NOMO-1 treated with DMSO at 0.1 percent for 48 hours (cell line): ENCODE measurements around the gene KIAA0825.
A peak's percentile ranks its signal among the peaks of the same experiment; 100 is the strongest.

Source experiments
- DNase-seq: peaks from one replicate; lab custom pipeline; 2025; ENCODE audit not compliant: unreplicated experiment; lab: John Stamatoyannopoulos, UW

The KIAA0825 gene, protein sequence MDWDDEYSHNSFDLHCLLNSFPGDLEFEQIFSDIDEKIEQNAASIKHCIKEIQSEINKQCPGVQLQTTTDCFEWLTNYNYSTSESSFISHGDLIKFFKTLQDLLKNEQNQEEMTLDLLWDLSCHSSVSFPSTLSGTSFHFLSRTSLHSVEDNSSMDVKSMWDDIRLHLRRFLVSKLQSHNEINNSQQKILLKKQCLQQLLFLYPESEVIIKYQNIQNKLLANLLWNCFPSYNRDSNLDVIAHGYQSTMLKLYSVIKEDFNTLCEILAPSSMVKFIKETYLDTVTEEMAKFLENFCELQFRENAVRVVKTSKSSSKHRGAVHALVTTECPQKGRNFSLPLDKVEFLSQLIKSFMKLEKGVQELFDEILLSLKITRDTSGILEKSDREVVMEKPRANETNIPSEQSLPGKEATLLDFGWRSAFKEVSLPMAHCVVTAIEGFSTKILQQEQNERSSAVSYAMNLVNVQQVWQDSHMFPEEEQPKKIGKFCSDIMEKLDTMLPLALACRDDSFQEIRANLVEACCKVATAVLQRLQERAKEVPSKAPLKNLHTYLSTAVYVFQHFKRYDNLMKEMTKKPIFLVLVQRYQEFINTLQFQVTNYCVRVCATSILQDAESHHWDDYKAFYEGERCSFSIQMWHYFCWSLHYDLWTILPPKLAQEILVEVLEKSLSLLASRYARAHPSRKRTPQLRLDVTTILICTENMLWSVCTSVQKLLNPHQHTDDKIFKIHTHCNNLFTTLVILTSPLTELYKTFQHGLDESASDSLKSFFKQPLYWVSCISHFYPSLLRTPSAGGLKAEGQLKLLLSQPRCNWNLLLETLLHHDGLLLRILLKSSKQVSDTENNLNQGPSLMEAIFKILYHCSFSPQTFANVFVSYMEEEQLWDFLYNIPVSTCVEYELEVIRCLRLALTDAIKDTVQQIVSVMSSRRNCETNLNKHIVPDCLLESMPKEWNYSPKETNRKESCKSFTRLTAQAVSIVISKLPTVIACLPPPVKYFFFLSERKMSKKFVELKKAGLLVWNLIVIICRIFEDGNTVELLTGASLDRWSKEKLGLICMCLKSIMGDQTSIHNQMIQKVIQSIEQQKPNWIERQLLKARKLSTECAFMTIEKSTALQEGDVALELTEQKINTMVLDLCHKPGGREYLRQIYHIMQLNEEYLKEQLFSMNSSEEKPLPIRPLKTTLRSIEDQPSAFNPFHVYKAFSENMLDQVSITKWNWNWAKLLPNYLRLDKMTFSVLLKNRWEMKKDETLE (N-terminal part only)

DNA sequence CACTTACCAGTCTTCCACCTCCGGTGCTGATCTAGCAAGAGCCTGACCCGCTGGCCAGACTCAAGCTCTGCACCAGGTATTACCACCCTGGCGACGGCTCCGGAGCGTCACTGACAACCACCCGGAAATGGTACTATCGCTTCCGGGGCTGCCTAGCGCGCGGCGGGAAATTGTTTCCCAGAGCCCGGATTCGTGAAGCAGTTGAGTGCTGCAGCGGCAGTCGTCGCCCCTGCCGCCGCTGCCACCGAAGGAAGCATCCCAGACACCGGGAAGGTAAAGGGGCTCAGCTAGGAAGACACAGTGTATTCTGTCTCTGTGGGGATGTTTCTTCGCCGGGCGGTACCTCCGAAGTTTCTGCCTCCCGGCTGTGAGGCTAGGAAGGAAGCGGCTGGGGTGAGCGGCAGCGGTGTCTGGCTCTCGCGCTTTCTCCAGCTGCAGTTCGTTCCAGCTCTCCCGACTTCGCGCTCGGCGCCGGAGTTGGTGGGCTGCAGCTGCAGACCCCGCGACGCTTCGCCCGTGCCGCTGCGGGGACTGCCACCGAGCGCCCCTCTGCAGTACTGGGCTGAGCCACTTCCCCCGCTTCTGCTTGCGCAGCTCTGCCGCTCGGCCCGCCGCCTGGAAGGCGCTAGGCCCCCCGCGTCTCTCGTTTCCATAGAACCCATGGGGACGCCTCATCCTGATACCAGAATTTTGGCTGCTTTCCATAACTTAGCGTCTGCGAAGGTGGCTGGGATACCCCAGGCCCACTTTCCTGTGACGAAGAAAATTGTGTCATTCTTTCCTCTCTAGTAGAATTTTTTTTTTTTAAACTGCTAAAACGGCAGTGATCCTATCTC is at the start of gene KIAA0825, which contains the start of gene SLF1:
Gene KIAA0825 (minus strand): TSS at position 112 of the 836 bp plus-strand sequence. CDS start 81,478 bp downstream, outside the sequence.
Gene SLF1 (plus strand): TSS at position 177 of the 836 bp plus-strand sequence. CDS start 10,142 bp downstream, outside the sequence.
- DNase-seq: peak; percentile 85

DNA sequence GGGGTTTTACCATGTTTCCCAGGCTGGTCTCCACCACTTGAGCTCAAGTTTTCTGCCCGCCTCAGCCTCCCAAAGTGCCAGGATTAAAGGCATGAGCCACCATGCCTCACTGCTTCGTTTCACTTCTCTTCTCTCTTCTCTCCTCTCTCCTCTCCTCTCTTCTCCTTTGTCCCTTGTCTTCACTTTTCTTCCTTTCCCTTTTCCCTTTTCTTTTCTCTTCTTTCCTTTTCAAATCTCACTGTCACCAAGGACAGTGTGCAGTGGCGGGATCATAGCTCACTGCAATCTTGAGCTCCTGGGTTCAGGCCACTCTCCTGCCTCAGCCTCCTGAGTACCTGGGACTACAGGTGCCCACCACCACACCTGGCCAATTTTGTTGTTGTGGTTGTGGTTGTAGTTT is 49.5 kb upstream of the KIAA0825 start:
- no peak for DNase-seq

DNA sequence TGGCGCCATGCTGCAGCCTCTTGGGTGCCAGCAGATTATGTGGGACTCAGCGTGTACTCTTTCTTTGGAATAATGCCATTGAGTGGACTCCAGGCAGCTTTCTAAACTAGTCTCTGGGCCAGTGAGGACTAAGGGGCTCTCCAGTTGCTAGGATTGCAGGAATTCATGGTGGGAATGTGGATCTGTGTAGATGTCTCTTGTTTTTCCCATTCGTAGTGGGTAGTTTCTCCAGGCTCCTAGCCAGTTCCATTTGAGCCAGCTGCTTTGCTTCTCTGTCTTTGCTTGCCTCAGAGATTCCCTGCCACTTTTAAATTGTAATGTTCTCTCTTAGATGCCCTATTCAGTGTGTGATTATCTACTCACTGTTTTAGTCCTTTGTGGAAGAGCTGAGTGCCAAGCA is 42.7 kb upstream of the KIAA0825 start:
- DNase-seq: no peak

DNA sequence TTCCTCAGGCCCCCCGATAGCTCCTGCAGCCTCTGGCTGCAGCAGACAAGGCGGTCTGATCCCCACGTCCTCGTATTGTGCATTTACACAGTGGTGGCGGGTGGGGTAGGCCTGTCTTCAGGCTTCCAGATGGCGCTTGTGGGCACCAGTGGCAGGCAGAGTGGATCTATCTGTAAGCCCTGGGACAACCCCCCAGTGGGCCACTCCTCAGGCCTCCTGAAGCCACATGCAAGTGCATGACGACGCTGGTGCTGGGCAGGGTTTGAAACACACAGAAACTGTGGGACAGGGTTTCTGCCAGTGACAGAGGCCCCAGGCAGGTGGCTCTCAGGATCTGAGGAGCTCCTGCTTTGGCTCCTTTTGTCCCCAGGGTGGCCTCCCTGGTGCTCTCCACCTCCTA is 42.1 kb upstream of the KIAA0825 start:
- DNase-seq: no peak

DNA sequence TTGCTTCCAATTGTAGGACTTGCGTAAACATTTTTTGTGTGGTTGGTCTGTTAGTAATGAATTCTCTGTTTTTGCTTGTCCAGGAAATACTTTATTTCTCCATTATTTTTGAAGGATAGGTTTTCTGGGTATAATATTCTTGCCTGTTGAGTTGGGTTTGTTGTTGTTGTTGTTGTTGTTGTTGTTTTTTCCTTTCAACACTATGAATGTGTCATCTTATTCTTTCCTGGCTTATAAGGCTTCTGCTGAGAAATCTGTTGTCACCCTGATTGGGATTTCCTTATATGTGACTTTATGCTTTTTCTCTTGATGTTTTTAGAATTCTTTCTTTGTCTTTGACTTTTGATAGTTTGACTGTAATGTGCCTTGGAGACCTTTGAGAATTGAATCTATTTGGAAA is 39.9 kb upstream of the KIAA0825 start:
- DNase-seq: no peak

DNA sequence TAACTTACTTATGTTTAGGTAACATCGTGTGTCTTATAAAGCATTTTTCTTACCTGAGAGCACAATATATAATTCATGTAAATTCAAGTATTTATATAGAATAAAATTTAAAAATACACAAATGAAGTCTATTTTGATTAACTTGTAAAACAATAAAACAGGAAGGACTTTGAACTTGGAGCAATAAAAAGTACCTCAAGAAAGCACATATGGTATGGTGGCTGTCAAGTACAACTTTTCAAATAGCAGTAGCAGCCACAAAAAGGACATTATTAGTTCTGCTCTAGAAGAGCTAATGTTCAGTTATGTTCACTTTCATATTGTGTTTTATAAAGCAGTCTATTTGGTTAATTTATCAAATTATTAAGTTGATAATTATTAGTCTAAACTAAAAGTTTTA is 31.5 kb upstream of the KIAA0825 start:
- DNase-seq: no peak

DNA sequence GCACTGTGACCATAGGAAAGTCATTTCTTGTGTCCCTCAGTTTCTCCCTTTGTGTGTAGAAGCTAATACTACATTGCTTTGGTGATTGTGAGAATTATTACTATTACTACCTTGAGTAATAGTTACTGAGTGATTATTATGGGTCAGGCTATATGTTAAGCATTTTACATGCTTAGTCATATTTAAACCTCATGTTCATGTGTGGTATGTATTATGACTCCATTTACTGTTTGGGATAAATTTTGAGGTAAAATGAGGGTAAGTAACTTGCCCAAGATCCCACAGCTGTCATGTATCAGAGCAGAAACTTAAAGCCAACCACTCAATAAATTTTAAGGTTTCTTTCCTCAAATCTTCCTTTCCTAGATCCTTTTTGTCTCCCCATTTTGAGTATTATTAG is 28.4 kb upstream of the KIAA0825 start:
- no peak for DNase-seq

DNA sequence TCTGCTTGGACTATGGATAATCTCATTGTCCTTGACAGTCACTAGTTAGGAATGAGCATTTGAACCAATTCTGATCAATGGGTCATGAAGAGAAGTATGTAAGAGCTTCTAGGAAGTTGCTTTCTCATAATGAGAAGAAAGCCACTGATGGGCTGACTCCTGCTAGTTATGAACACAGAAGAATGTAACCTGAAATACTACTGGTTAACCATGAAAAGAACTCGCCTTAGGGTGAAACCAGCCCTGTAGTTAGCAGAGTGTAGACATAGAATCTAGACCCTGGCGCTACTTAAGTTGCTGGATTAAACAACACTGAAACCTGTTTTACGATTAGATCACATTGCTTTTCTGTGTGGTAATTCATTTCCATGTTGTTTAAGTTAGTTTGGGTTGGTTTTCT is 26.6 kb upstream of the KIAA0825 start:
- DNase-seq: no peak

DNA sequence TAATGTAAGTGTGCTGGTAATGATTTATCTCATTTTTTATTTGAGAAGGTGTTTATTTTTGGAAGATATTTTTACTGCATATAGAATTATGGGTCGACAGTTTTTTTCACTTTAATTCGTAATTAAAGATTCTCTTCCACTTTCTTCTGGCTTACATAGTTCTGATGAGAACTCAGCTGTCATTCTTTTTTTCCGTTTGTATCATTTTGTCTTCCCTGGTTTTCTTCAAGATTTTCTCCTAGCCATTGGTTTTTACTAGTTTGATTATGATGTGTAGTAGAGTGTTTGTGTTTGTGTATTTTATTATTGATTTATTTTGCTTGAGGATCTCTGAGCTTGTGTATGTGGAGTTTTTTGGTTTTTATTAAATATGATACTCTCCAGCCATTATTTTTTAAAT is 21.8 kb upstream of the KIAA0825 start:
- DNase-seq: no peak

DNA sequence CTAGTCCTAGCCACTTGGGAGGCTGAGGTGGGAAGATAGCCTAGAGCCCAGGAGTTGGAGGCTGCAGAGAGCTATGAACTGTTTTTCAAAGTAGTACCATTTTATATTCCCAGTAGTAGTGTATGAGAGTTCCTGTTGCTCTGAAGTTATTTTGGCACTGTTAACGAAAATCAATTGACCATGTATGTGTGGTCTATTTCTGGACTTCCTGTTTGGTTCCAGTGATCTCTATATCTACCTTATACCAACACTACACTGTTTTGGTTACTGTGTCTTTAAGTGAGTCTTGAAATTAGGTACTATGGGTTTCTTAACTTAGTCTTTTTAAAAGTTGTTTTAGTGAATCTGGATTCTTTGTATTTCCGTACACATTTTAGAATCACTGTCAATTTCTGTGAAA is 13.6 kb upstream of the KIAA0825 start:
- DNase-seq: no peak

DNA sequence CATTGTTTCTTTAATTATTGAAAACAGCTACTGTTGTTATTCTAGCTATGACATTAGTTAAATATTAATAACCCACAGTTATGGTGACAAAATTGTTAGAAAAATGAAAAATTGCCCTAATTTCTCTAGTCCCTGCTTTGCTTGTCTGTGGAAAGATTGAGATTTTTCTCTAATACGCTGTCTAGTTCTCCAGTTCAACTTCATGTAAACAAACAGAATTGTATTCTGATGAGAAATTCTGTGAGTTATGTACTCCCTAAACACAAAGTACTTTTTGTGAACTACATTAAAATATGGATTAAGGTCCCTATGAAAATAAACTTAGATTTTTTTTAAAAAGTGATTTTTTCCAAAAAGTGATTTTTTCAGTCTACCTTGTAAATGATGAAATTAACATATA is 8.8 kb upstream of the KIAA0825 start:
- no peak for DNase-seq

DNA sequence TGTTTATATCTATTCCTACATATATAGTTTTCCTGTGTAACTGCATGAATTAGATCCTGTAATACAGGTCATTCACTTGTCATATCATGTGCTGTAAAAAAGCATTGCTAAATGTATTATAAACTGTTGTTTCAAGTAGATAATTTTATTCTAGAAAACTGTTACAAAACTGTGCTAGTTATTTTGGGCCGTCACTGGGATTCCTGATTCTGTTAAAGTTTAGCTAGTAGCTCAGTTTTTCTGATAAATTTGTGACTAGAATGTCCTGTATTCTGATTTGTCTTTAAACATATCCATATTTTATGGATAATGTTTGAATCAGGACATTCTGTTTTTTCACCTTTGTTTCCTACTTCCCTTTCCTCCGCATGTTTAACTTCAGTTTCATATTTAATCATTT is 5.5 kb upstream of the KIAA0825 start:
- no peak for DNase-seq

DNA sequence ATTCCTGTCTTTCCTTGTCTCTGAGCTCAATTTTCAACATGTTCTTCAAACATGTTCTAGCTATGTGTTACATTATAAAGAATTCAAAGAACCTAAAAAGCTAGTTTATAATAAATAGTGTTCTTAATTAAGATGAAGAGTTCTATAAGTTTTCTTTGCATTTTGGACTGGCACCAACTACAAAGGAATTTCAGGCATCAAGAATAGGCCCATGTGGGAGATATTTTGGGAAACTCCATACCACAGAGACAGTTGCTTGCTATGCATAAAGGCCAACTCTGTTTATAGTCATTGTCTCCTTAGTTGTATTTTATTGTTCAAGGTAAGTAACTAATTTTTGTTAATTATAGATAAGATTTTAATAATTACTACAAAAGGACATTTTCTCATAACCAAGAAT is 4.6 kb upstream of the KIAA0825 start:
- DNase-seq: no peak

DNA sequence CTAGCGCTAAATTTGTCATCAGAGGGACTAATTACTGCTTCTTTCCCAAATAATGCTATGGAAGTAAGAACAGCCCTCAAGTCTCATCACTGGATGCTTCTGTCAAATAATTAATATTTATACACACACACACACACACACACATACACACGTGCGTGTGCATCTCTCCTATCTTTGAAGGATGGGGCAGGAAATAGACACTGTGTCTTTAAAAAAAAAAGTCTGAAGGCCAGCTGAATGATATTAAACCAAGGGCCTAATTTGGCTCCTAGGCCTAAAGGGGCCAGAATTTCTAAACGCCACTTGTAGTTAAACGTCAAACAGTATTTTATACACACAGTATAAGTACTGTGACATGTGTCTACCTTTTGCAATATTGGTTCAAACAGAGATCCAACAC is 3.4 kb upstream of the KIAA0825 start:
- DNase-seq: no peak

DNA sequence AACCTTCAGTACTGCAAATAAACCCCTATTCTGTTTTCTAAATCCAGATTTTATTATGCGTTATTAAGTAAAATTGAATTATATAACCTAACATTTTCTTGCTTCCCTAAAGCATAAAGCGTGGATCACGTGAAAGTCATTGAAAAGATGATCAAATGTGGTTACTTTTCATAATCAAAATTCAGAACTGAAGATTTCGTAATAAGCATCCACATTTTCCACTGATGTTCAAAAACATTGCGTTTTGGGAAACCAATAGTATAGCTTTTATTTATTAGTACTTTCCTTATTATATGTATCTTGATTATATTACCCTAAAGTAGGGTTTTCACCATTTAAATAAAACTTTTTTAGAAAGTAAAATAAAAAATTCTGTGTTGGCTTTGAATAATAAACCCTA is 1.9 kb upstream of the KIAA0825 start:
- DNase-seq: no peak

DNA sequence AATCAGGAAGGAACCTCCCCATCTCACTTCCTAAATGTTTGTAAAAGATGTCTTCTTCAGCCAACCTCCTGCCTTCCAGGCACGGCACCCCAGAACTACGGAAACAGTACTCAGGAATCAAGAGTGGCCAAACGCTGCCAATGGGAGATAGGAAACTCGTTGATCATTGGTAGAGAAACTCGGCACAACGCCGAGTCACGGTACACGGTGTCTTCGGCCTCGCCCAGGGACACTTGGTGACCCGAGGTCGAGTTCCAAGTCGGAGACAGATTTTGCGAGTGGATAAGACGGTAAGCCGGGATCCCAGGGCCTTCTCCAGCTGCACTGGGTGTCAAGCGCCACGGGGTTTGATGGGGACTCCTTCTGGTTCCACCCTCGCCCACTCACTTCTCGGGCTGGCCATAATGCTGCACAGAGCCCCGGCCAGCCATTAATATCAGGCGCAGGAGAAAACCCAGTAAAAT is 343 bp downstream of the KIAA0825 start:
- DNase-seq: peak; percentile 60

DNA sequence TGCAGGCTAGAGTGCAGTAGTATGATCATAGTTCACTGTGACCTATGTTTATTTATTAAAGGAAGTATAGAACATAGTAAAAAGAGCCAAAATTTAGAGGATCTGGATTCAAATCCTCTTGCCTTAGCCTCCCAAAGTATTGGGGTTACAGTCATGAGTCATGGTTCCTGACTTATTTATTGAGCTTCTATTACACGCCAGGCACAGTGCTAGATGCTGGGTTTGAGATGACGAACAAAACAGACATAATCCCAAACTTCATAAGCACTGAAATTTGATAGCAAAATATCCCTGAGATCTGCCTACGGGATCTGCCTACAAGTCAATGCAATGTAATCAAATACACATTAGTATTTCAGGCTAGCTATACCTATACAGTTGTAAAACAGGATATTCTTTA is 2.5 kb downstream of the KIAA0825 start:
- DNase-seq: no peak

DNA sequence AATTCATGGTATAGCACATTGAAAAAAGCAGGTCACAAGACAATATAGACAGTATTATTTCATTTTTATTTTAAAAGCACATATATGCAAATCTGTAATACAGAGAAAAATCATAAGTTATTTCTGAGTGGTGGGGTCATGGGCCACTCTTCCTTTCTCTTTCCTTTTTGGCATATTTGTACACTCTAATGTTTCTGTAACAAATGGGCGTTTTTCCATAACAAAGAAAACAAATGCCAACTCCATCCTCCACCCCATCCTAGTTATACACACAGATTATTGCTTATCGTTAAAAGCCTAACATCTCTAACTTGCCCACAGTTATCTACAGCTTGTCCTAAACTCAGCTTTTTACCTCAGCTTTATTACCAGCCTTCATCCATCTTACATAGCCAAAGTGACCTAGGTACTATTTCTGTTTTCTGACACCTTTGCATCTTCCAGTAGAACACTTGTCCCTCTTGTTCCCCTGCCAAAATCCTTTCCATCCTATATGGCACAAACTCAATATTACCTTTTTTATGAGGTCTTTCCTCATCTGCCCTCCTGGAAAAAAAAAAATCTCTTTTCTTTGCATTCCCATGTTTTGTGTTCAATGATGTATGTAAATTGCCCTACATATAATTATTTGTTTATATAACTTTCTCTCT is 4.1 kb downstream of the KIAA0825 start:
- DNase-seq: no peak

DNA sequence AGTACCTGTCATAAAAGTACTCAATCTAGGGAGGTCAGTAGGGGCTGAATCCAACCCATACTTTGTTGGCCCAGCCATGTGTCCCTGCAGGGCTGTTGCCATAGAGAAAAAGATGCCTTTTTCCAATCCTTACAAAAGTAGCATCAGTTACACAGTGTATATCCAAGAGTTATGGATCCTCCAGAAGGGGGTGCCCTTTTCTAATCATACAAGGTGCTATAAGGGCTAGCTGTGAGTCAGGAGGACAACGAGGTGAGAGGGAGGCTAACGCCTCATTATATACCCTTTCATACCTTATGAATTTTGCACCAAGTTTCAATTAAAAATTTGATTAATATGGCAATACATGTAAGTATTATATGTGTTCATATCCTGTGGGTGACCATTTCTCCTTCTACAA is 4.8 kb downstream of the KIAA0825 start:
- DNase-seq: no peak
